Midbrain (tissue), 1 donor: Measurements from ENCODE around the gene PASK.

Experiments
- DNase-seq: peaks from one replicate; lab custom pipeline; 2025; lab: John Stamatoyannopoulos, UW

The PASK gene

GRCh38 chr2:241125626-241126025 lies 23.6 kb downstream of the PASK start:
- DNase-seq: no peak

- no peak for DNase-seq
Measured at GRCh38 chr2:241123816-241124536, 25.3 kb downstream of the PASK start.

GRCh38 chr2:241122376-241123002 lies 26.8 kb downstream of the PASK start:
- no peak for DNase-seq

- no peak for DNase-seq
Measured at GRCh38 chr2:241121008-241121407, 28.3 kb downstream of the PASK start.

GRCh38 chr2:241120440-241120839 lies 28.8 kb downstream of the PASK start:
- DNase-seq: no peak

- no peak for DNase-seq
Measured at GRCh38 chr2:241118737-241119505, 30.4 kb downstream of the PASK start.

GRCh38 chr2:241116606-241117560 lies 32.4 kb downstream of the PASK start:
- DNase-seq: no peak

GRCh38 chr2:241115361-241115760 lies 33.9 kb downstream of the PASK start:
- DNase-seq: no peak

GRCh38 chr2:241114836-241115235 lies 34.4 kb downstream of the PASK start:
- DNase-seq: no peak

GRCh38 chr2:241112592-241112991 lies 36.7 kb downstream of the PASK start:
- no peak for DNase-seq

GRCh38 chr2:241112046-241112445 lies 37.2 kb downstream of the PASK start:
- DNase-seq: no peak

- DNase-seq: no peak
Measured at GRCh38 chr2:241111440-241111805, 37.8 kb downstream of the PASK start.

GRCh38 chr2:241110607-241111439 lies 38.4 kb downstream of the PASK start:
- no peak for DNase-seq

- DNase-seq: no peak
Measured at GRCh38 chr2:241110089-241110606, 39.1 kb downstream of the PASK start.

- DNase-seq: no peak
Measured at GRCh38 chr2:241109210-241110088, 39.8 kb downstream of the PASK start.

- no peak for DNase-seq
Measured at GRCh38 chr2:241108271-241109209, 40.7 kb downstream of the PASK start.

- DNase-seq: no peak
Measured at GRCh38 chr2:241107031-241107783, 42.1 kb downstream of the PASK start.

GRCh38 chr2:241105641-241106040 lies 43.6 kb downstream of the PASK start:
- no peak for DNase-seq
